ENCODE data around the gene AS3MT.

- TF ChIP-seq CTCF (IDR thresholded peaks at IDR 0.05; ENCODE audit: insufficient read depth, low read depth, low read length) (no peak), EZH2 (IDR thresholded peaks at IDR 0.05; ENCODE audit: insufficient read depth, low read length) (no peak)
Observed at GRCh38 chr10:102870221-102870620, 951 bp downstream of the AS3MT start.

Data from astrocyte (in vitro differentiated cells and primary cell).